H9 (cell line): Measurements from ENCODE around the gene C19orf53. TPM values are rescaled to one million over a fixed set of nuclear protein-coding genes. Genes with fewer than 3 reads are reported as not detected.

Experiments
- DNase-seq: peaks from one replicate; pipeline ENCODE4 v3.0.0-alpha.2; 2017
- H2AFZ ChIP-seq: one replicate; pipeline ENCODE4 v1.6.1; 2013; ENCODE audit warnings: mild to moderate bottlenecking, low read length, control low read depth, moderate library complexity
- H2AK5ac ChIP-seq: 2 replicates; pipeline ENCODE4 v1.6.1; 2013; ENCODE audit warnings: low read length, control low read depth, mixed read lengths; ENCODE audit not compliant: insufficient read length
- H2BK120ac ChIP-seq: one replicate; pipeline ENCODE4 v1.6.1; 2013; ENCODE audit warnings: low read depth, mild to moderate bottlenecking, low read length, control low read depth, inconsistent platforms; ENCODE audit not compliant: poor library complexity, severe bottlenecking
- H2BK12ac ChIP-seq: 2 replicates; pipeline ENCODE4 v1.6.1; 2013; ENCODE audit warnings: low read length, control low read depth, mixed read lengths, low read depth; ENCODE audit not compliant: insufficient read length
- H2BK15ac ChIP-seq: 2 replicates; pipeline ENCODE4 v1.6.1; 2013; ENCODE audit warnings: low read depth, low read length, control low read depth
- H2BK20ac ChIP-seq: one replicate; pipeline ENCODE4 v1.6.1; 2013; ENCODE audit warnings: low read depth, mild to moderate bottlenecking, low read length, control low read depth, inconsistent platforms; ENCODE audit not compliant: poor library complexity, severe bottlenecking
- H2BK5ac ChIP-seq: 2 replicates; pipeline ENCODE4 v1.6.1; 2013; ENCODE audit warnings: low read length, control low read depth, mixed read lengths; ENCODE audit not compliant: insufficient read length
- H3K14ac ChIP-seq: 2 replicates; pipeline ENCODE4 v1.6.1; 2013; ENCODE audit warnings: low read length, control low read depth; ENCODE audit not compliant: insufficient read depth
- H3K18ac ChIP-seq: 2 replicates; pipeline ENCODE4 v1.6.1; 2013; ENCODE audit warnings: low read depth, mild to moderate bottlenecking, mixed read lengths, low read length, control low read depth; ENCODE audit not compliant: insufficient read length
- H3K23ac ChIP-seq: 2 replicates; pipeline ENCODE4 v1.6.1; 2013; ENCODE audit warnings: low read length, control low read depth, mixed read lengths, low read depth; ENCODE audit not compliant: insufficient read length
- H3K23me2 ChIP-seq: 2 replicates; pipeline ENCODE4 v1.6.1; 2013; ENCODE audit warnings: low read depth, mild to moderate bottlenecking, mixed read lengths, low read length, control low read depth; ENCODE audit not compliant: insufficient read length, poor library complexity, severe bottlenecking
- H3K27ac ChIP-seq: 2 replicates; pipeline ENCODE4 v1.5.1; 2013; ENCODE audit warnings: low read length, control low read depth, mixed read lengths, low read depth; ENCODE audit not compliant: insufficient read length
- H3K27me3 ChIP-seq: 2 replicates; pipeline ENCODE4 v1.6.1; 2013; ENCODE audit warnings: low read length, control low read depth, inconsistent platforms; ENCODE audit not compliant: insufficient read depth
- H3K4ac ChIP-seq: 2 replicates; pipeline ENCODE4 v1.6.1; 2013; ENCODE audit warnings: low read depth, mild to moderate bottlenecking, control low read depth, inconsistent platforms, low read length, moderate library complexity
- H3K4me1 ChIP-seq: 2 replicates; pipeline ENCODE4 v1.6.1; 2013; ENCODE audit warnings: low read length, control low read depth, inconsistent platforms; ENCODE audit not compliant: insufficient read depth
- H3K4me2 ChIP-seq: 2 replicates; pipeline ENCODE4 v1.6.1; 2013; ENCODE audit warnings: low read length, control low read depth, mixed read lengths; ENCODE audit not compliant: insufficient read length, insufficient read depth
- H3K56ac ChIP-seq: 2 replicates; pipeline ENCODE4 v1.6.1; 2013; ENCODE audit warnings: low read depth, mild to moderate bottlenecking, mixed read lengths, low read length, control low read depth; ENCODE audit not compliant: insufficient read length
- H3K79me1 ChIP-seq: 2 replicates; pipeline ENCODE4 v1.6.1; 2013; ENCODE audit warnings: low read depth, mild to moderate bottlenecking, moderate library complexity, low read length, control low read depth, inconsistent platforms; ENCODE audit not compliant: insufficient read depth, poor library complexity, severe bottlenecking
- H3K79me2 ChIP-seq: 2 replicates; pipeline ENCODE4 v1.6.1; 2013; ENCODE audit warnings: low read length, control low read depth, inconsistent platforms; ENCODE audit not compliant: insufficient read depth
- H3K9ac ChIP-seq: 2 replicates; pipeline ENCODE4 v1.6.1; 2013; ENCODE audit warnings: low read length, control low read depth, mixed read lengths; ENCODE audit not compliant: insufficient read length; ENCODE audit errors: extremely low read depth
- H3K9me3 ChIP-seq: one replicate; pipeline ENCODE4 v1.6.1; 2013; ENCODE audit warnings: low read depth, low read length, inconsistent platforms; ENCODE audit not compliant: control insufficient read depth
- H3T11ph ChIP-seq: one replicate; pipeline ENCODE4 v1.6.1; 2013; ENCODE audit warnings: mild to moderate bottlenecking, low read length, control low read depth, inconsistent platforms
- H4K20me1 ChIP-seq: one replicate; pipeline ENCODE4 v1.6.1; 2013; ENCODE audit not compliant: control insufficient read depth, insufficient read length, insufficient read depth
- H4K5ac ChIP-seq: 2 replicates; pipeline ENCODE4 v1.6.1; 2013; ENCODE audit warnings: low read depth, mild to moderate bottlenecking, mixed read lengths, low read length, control low read depth; ENCODE audit not compliant: insufficient read length
- H4K8ac ChIP-seq: replicated peaks from 2 replicates; pipeline ENCODE4 v1.6.1; 2013; ENCODE audit warnings: low read length, control low read depth, mixed read lengths, low read depth; ENCODE audit not compliant: insufficient read length
- H4K91ac ChIP-seq: 2 replicates; pipeline ENCODE4 v1.6.1; 2013; ENCODE audit warnings: low read depth, mild to moderate bottlenecking, moderate library complexity, mixed read lengths, low read length, control low read depth; ENCODE audit not compliant: insufficient read length
- H3K27ac Mint-ChIP-seq, 3 experiments: 2 replicates in 2 of 3; 3 replicates in 1 of 3; pipeline ENCODE4 v1.8.0; 2020 to 2021; ENCODE audit warnings: mixed read lengths in 3 of 3, mild to moderate bottlenecking in 1 of 3, moderate library complexity in 1 of 3
- H3K27me3 Mint-ChIP-seq: 2 replicates; pipeline ENCODE4 v1.8.0; 2021; ENCODE audit warnings: low read depth, mild to moderate bottlenecking, moderate library complexity, mixed read lengths
- H3K36me3 Mint-ChIP-seq, 3 experiments: 2 replicates in 2 of 3; 3 replicates in 1 of 3; pipeline ENCODE4 v1.8.0; 2020 to 2021; ENCODE audit warnings: low read depth in 3 of 3, mixed read lengths in 3 of 3; ENCODE audit not compliant: insufficient read depth in 1 of 3
- H3K4me1 Mint-ChIP-seq, 2 experiments: 2 replicates each; pipeline ENCODE4 v1.8.0; 2020; ENCODE audit warnings: mixed read lengths in 2 of 2
- H3K4me3 Mint-ChIP-seq, 2 experiments: 2 replicates in 1 of 2; 3 replicates in 1 of 2; pipeline ENCODE4 v1.8.0; 2020 to 2021; ENCODE audit warnings: mild to moderate bottlenecking in 2 of 2, mixed read lengths in 2 of 2, moderate library complexity in 1 of 2
- H3K9me3 Mint-ChIP-seq, 2 experiments: 2 replicates in 1 of 2; 3 replicates in 1 of 2; pipeline ENCODE4 v1.8.0; 2020; ENCODE audit warnings: mild to moderate bottlenecking in 2 of 2, mixed read lengths in 2 of 2, moderate library complexity in 1 of 2
- CTCF ChIP-seq: fragments of 200-600 bp; sonication (generic); conservative IDR thresholded peaks from 3 replicates; pipeline ENCODE4 v1.8.0; 2021; ENCODE audit warnings: antibody characterized with exemption, mild to moderate bottlenecking
- WGBS: extraction: QIAGEN DNeasy Blood & Tissue Kit; methylation state at CpG from one replicate; pipeline ENCODE4 v1.1.7; 2013; ENCODE audit warnings: missing lambda C conversion rate, low lambda C conversion rate, mixed read lengths; ENCODE audit not compliant: insufficient read length; ENCODE audit errors: extremely low coverage; 5-methylcytosine and 5-hydroxymethylcytosine counted together
- total RNA-seq: library from RNA; stranded (reverse); gene quantifications from 2 replicates; pipeline ENCODE4 v1.2.1, GENCODE V29; 2021

C19orf53 gene
- total RNA-seq, 1 experiment from 2014 or later: 129 TPM

DNA sequence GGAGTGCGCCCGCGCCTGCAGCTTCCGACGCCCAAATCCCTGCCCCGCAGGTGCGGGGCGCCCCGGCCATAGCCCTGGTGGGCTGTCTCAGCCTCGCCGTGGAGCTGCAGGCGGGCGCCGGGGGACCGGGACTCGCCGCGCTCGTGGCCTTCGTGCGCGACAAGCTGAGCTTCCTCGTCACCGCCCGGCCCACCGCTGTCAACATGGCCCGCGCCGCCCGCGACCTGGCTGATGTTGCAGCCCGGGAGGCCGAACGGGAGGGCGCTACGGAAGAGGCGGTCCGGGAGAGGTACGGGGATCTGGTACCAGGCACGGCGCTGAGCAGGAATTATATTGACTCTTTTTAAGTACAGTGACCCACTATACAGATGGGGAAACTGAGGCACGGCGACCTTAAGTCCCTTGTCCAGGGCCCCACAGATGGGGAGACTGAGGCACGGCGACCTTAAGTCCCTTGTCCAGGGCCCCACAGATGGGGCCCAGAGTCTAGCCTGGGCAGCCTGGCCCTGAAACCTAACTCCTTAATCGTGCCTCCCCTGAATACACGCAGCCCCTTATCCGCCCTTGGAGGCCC is 9.3 kb upstream of the C19orf53 start:
- Histone ChIP-seq H3K56ac (no peak overlapping the region), H3K9ac (no peak overlapping the region), H4K20me1 (no peaks in the 10 kb centered on the region), H3K27ac (no peak overlapping the region), H3K79me2 (no peaks in the 10 kb centered on the region), H3K4me1 (no peaks in the 10 kb centered on the region; the same call in 1 of the 2 replicates), H3K9me3 (no peaks in the 10 kb centered on the region), H3T11ph (no peak overlapping the region), H2BK20ac (no peak overlapping the region), H2BK120ac (no peak overlapping the region), H3K4ac (no peak overlapping the region), H2BK12ac (no peak overlapping the region), H2BK5ac (no peak overlapping the region), H3K4me2 (peak overlapping the region; percentile 73), H2AK5ac (no peak overlapping the region), H3K27me3 (no peaks in the 10 kb centered on the region), H4K91ac (no peak overlapping the region), H4K8ac (no peak overlapping the region), H4K5ac (no peak overlapping the region), H2BK15ac (no peak overlapping the region), H3K23ac (no peak overlapping the region), H3K23me2 (peaks cover 4% of the 10 kb centered on the region), H3K79me1 (no peaks in the 10 kb centered on the region), H2AFZ (no peak overlapping the region), H3K18ac (no peak overlapping the region), H3K14ac (no peak overlapping the region)
- Mint-ChIP-seq H3K4me3 (peak overlapping the region; percentile 69 to 84), H3K27ac (no peak overlapping the region), H3K9me3 (no peaks in the 10 kb centered on the region), H3K27me3 (peaks cover 1% of the 10 kb centered on the region), H3K36me3 (peaks cover 6 to 33% (median 26%) of the 10 kb centered on the region in 3 experiments; a peak in 6 of 7 replicates), H3K4me1 (peaks cover 6 to 8% of the 10 kb centered on the region in 2 experiments)
- no CpG with 5 or more reads among the region's 48 CpGs for WGBS
- no peak for TF ChIP-seq CTCF
- DNase-seq: no peak
